HEK293 (cell line): ENCODE measurements around the gene RGL2.

Experiments
- CTCF ChIA-PET: fragments of 350-600 bp; formaldehyde crosslinking; extraction: SDS; loops from one replicate; lab custom pipeline; 2021; ENCODE audit warnings: antibody characterized with exemption; lab: Yijun Ruan, JAX
- POLR2A ChIA-PET: fragments of 300-600 bp; formaldehyde crosslinking; extraction: SDS; loops from one replicate; lab custom pipeline; 2020; ENCODE audit warnings: antibody characterized with exemption, inconsistent platforms; lab: Yijun Ruan, JAX
- H3K27ac ChIP-seq: fragments of 200-500 bp; sonication (Bioruptor generic); 2 replicates; pipeline ENCODE4 v1.5.1; 2014; ENCODE audit warnings: low read depth, low read length, control low read depth, inconsistent platforms; ENCODE audit errors: extremely low read depth
- H3K36me3 ChIP-seq, 2 experiments: fragments of 200-500 bp in 1 of 2; sonication (Bioruptor generic) in 1 of 2; 1 replicate in 1 of 2; 2 replicates in 1 of 2; pipeline ENCODE4 v1.5.1; 2014 to 2017; ENCODE audit warnings: inconsistent platforms in 2 of 2, low read length in 2 of 2; ENCODE audit not compliant: control insufficient read depth in 2 of 2, insufficient read depth in 1 of 2
- H3K4me1 ChIP-seq: fragments of 200-500 bp; sonication (Bioruptor generic); 2 replicates; pipeline ENCODE4 v1.5.1; 2014; ENCODE audit warnings: mild to moderate bottlenecking, low read length, inconsistent platforms; ENCODE audit not compliant: control insufficient read depth, insufficient read depth
- H3K4me3 ChIP-seq: 2 replicates; pipeline ENCODE4 v1.5.1; 2011; ENCODE audit warnings: low read depth, mild to moderate bottlenecking, control low read depth, low read length, moderate library complexity
- H3K9me3 ChIP-seq: fragments of 200-500 bp; sonication (Bioruptor generic); 2 replicates; pipeline ENCODE4 v1.5.1; 2014; ENCODE audit warnings: low read depth, low read length, inconsistent platforms; ENCODE audit not compliant: control insufficient read depth, insufficient read depth
- GFI1B ChIP-seq: fragments of 450-650 bp; formaldehyde crosslinking; IDR thresholded peaks from 2 replicates; pipeline ENCODE4 v1.5.1; 2016; ENCODE audit warnings: missing biosample characterization, missing genetic modification characterization
- GLIS2 ChIP-seq: fragments of 450-650 bp; formaldehyde crosslinking; IDR thresholded peaks from 2 replicates; pipeline ENCODE4 v1.5.1; 2016; ENCODE audit warnings: missing biosample characterization, missing genetic modification characterization
- KLF1 ChIP-seq: fragments of 450-650 bp; formaldehyde crosslinking; IDR thresholded peaks from 2 replicates; pipeline ENCODE4 v1.5.1; 2016; ENCODE audit warnings: missing biosample characterization, missing genetic modification characterization
- ZBTB26 ChIP-seq: fragments of 450-650 bp; formaldehyde crosslinking; optimal IDR thresholded peaks from 2 replicates; pipeline ENCODE3; 2016; ENCODE audit warnings: missing biosample characterization, mild to moderate bottlenecking, missing genetic modification characterization
- ZBTB48 ChIP-seq: fragments of 450-650 bp; formaldehyde crosslinking; IDR thresholded peaks from 2 replicates; pipeline ENCODE4 v1.5.1; 2016; ENCODE audit warnings: missing biosample characterization, missing genetic modification characterization
- ZNF23 ChIP-seq: fragments of 450-650 bp; formaldehyde crosslinking; IDR thresholded peaks from 2 replicates; pipeline ENCODE4 v1.5.1; 2016; ENCODE audit warnings: missing biosample characterization, missing genetic modification characterization, borderline replicate concordance
- ZNF24 ChIP-seq: fragments of 450-650 bp; formaldehyde crosslinking; IDR thresholded peaks from 2 replicates; pipeline ENCODE4 v1.5.1; 2016; ENCODE audit warnings: missing biosample characterization, missing genetic modification characterization
- ZNF341 ChIP-seq: fragments of 450-650 bp; formaldehyde crosslinking; IDR thresholded peaks from 2 replicates; pipeline ENCODE4; 2016; ENCODE audit warnings: low read depth, missing biosample characterization, missing genetic modification characterization
- ZNF398 ChIP-seq: fragments of 450-650 bp; formaldehyde crosslinking; IDR thresholded peaks from 2 replicates; pipeline ENCODE4 v1.5.1; 2017; ENCODE audit warnings: missing biosample characterization, missing genetic modification characterization
- ZNF404 ChIP-seq: fragments of 450-650 bp; formaldehyde crosslinking; IDR thresholded peaks from 2 replicates; pipeline ENCODE4 v1.5.1; 2017; ENCODE audit warnings: missing biosample characterization, missing genetic modification characterization
- ZNF501 ChIP-seq: fragments of 450-650 bp; formaldehyde crosslinking; IDR thresholded peaks from 2 replicates; pipeline ENCODE4 v1.5.1; 2016; ENCODE audit warnings: missing biosample characterization, missing genetic modification characterization
- ZNF785 ChIP-seq: fragments of 450-650 bp; formaldehyde crosslinking; IDR thresholded peaks from 2 replicates; pipeline ENCODE4 v1.5.1; 2016; ENCODE audit warnings: missing biosample characterization, missing genetic modification characterization
- TF ChIP-seq, protein P1 (sequence below): fragments of 450-650 bp; formaldehyde crosslinking; IDR thresholded peaks from 2 replicates; pipeline ENCODE4 v1.5.1; 2016; ENCODE audit warnings: missing biosample characterization, missing genetic modification characterization
- TF ChIP-seq, protein P2 (sequence below): fragments of 450-650 bp; formaldehyde crosslinking; IDR thresholded peaks from 2 replicates; pipeline ENCODE4 v1.5.1; 2016; ENCODE audit warnings: missing biosample characterization, missing genetic modification characterization

The RGL2 gene, protein sequence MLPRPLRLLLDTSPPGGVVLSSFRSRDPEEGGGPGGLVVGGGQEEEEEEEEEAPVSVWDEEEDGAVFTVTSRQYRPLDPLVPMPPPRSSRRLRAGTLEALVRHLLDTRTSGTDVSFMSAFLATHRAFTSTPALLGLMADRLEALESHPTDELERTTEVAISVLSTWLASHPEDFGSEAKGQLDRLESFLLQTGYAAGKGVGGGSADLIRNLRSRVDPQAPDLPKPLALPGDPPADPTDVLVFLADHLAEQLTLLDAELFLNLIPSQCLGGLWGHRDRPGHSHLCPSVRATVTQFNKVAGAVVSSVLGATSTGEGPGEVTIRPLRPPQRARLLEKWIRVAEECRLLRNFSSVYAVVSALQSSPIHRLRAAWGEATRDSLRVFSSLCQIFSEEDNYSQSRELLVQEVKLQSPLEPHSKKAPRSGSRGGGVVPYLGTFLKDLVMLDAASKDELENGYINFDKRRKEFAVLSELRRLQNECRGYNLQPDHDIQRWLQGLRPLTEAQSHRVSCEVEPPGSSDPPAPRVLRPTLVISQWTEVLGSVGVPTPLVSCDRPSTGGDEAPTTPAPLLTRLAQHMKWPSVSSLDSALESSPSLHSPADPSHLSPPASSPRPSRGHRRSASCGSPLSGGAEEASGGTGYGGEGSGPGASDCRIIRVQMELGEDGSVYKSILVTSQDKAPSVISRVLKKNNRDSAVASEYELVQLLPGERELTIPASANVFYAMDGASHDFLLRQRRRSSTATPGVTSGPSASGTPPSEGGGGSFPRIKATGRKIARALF

GRCh38 chr6:33298773-33299236 lies at the start of gene RGL2:
TSS of gene RGL2 (minus strand) at chr6:33298942. CDS start at chr6:33298610, 332 bp downstream.
- H3K36me3 ChIP-seq = peaks cover 7 to 31% of the 10 kb centered on the region in 2 experiments; a peak in 2 of 3 replicates
- CTCF ChIA-PET = interaction anchor here (0.7 to 1.9 kb wide), 17 partner anchors 9 to 270 kb away, joined by 3 to 53 read pairs (median 6); partner anchors contain the start of genes B3GALT4, PFDN6, TAPBP and WDR46
- peak within 1 kb of the TSS; percentile 91 for H3K27ac ChIP-seq
- 0 out of 2 replicates have a peak, but pooled peaks have one; percentile 20 for TF ChIP-seq ZNF24 (tag by site-specific recombination)
- TF ChIP-seq ZNF341 (tag by site-specific recombination) = peak; percentile 96
- TF ChIP-seq ZBTB26 (tag by site-specific recombination) = peak; percentile 43
- peak; percentile 65; the same call in 1 of the 2 replicates for TF ChIP-seq ZNF398
- TF ChIP-seq ZNF785 = 0 out of 2 replicates have a peak, but pooled peaks have one; percentile 25
- TF ChIP-seq GLIS2 = peak; percentile 38
- TF ChIP-seq ZNF404 (tag by site-specific recombination) = no peak
- 0 out of 2 replicates have a peak, but pooled peaks have one; percentile 18 for TF ChIP-seq ZNF501 (tag by site-specific recombination)
- TF ChIP-seq, protein P1, sequence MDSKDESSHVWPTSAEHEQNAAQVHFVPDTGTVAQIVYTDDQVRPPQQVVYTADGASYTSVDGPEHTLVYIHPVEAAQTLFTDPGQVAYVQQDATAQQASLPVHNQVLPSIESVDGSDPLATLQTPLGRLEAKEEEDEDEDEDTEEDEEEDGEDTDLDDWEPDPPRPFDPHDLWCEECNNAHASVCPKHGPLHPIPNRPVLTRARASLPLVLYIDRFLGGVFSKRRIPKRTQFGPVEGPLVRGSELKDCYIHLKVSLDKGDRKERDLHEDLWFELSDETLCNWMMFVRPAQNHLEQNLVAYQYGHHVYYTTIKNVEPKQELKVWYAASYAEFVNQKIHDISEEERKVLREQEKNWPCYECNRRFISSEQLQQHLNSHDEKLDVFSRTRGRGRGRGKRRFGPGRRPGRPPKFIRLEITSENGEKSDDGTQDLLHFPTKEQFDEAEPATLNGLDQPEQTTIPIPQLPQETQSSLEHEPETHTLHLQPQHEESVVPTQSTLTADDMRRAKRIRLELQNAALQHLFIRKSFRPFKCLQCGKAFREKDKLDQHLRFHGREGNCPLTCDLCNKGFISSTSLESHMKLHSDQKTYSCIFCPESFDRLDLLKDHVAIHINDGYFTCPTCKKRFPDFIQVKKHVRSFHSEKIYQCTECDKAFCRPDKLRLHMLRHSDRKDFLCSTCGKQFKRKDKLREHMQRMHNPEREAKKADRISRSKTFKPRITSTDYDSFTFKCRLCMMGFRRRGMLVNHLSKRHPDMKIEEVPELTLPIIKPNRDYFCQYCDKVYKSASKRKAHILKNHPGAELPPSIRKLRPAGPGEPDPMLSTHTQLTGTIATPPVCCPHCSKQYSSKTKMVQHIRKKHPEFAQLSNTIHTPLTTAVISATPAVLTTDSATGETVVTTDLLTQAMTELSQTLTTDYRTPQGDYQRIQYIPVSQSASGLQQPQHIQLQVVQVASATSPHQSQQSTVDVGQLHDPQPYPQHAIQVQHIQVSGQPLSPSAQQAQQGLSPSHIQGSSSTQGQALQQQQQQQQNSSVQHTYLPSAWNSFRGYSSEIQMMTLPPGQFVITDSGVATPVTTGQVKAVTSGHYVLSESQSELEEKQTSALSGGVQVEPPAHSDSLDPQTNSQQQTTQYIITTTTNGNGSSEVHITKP (tag by site-specific recombination) = peak; percentile 87
- TF ChIP-seq ZNF23 (tag by site-specific recombination) = no peak
- TF ChIP-seq GFI1B = no peak
- TF ChIP-seq ZBTB48 (tag by site-specific recombination) = peak; percentile 58
- TF ChIP-seq, protein P2, sequence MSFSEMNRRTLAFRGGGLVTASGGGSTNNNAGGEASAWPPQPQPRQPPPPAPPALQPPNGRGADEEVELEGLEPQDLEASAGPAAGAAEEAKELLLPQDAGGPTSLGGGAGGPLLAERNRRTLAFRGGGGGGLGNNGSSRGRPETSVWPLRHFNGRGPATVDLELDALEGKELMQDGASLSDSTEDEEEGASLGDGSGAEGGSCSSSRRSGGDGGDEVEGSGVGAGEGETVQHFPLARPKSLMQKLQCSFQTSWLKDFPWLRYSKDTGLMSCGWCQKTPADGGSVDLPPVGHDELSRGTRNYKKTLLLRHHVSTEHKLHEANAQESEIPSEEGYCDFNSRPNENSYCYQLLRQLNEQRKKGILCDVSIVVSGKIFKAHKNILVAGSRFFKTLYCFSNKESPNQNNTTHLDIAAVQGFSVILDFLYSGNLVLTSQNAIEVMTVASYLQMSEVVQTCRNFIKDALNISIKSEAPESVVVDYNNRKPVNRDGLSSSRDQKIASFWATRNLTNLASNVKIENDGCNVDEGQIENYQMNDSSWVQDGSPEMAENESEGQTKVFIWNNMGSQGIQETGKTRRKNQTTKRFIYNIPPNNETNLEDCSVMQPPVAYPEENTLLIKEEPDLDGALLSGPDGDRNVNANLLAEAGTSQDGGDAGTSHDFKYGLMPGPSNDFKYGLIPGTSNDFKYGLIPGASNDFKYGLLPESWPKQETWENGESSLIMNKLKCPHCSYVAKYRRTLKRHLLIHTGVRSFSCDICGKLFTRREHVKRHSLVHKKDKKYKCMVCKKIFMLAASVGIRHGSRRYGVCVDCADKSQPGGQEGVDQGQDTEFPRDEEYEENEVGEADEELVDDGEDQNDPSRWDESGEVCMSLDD (tag by site-specific recombination) = peak; percentile 67
- 0 out of 2 replicates have a peak, but pooled peaks have one; percentile 5 for TF ChIP-seq KLF1 (tag by site-specific recombination)
- H3K4me1 ChIP-seq = no peaks in the 10 kb centered on the region
- no peaks in the 10 kb centered on the region for H3K9me3 ChIP-seq
- POLR2A ChIA-PET = interaction anchor here (0.5 to 3.6 kb wide), 23 partner anchors 9 to 327 kb away, joined by 3 to 57 read pairs (median 7); partner anchors contain the start of genes B3GALT4, HSD17B8, PFDN6 and PHF1
- H3K4me3 ChIP-seq = peak within 1 kb of the TSS; percentile 74
